SU-DHL-6 (cell line): Measurements from ENCODE around the gene AKAP11.
"Not testable (repeated sequence)": the region's sequence is repeated elsewhere in the genome, so short reads cannot be mapped to it uniquely, and the experiment has no call there.

Experiments
- EZH2phosphoT487 ChIP-seq: fragments of 200-600 bp; sonication (generic), shearing (Covaris generic); conservative IDR thresholded peaks from 2 replicates; pipeline ENCODE4 v1.6.1; 2018; ENCODE audit warnings: mild to moderate bottlenecking, antibody characterized with exemption, low read length, moderate library complexity, mixed read lengths
- TF ChIP-seq, protein P1 (sequence below): fragments of 200-600 bp; sonication (generic); IDR thresholded peaks from one replicate; pipeline ENCODE4 v1.5.1; 2017; ENCODE audit warnings: antibody characterized with exemption, mild to moderate bottlenecking, low read length, moderate library complexity; ENCODE audit not compliant: insufficient read depth, poor library complexity, severe bottlenecking

DNA sequence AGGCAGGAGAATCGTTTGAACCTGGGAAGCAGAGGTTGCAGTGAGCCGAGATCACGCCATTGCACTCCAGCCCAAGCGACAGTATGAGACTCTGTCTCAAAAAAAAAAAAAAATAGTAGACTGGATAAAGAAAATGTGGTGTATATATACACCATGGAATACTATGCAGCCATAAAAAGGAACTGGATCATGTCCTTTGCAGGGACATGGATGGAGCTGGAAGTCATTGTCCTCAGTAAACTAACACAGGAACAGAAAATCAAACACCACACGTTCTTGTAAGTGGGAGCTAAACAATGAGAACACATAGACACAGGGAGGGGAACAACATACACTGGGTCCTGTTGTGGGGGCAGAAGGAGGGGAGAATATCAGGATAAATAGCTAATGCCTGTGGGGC is 45.2 kb upstream of the AKAP11 start:
- TF ChIP-seq, protein P1, sequence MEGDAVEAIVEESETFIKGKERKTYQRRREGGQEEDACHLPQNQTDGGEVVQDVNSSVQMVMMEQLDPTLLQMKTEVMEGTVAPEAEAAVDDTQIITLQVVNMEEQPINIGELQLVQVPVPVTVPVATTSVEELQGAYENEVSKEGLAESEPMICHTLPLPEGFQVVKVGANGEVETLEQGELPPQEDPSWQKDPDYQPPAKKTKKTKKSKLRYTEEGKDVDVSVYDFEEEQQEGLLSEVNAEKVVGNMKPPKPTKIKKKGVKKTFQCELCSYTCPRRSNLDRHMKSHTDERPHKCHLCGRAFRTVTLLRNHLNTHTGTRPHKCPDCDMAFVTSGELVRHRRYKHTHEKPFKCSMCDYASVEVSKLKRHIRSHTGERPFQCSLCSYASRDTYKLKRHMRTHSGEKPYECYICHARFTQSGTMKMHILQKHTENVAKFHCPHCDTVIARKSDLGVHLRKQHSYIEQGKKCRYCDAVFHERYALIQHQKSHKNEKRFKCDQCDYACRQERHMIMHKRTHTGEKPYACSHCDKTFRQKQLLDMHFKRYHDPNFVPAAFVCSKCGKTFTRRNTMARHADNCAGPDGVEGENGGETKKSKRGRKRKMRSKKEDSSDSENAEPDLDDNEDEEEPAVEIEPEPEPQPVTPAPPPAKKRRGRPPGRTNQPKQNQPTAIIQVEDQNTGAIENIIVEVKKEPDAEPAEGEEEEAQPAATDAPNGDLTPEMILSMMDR: not testable (repeated sequence)
- not testable (repeated sequence) for TF ChIP-seq EZH2phosphoT487
